Hypothalamus (tissue), 51 donors: ENCODE measurements around the gene GPC6.

Experiments
- DNase-seq, 51 donors: peaks; one replicate each; lab custom pipeline; 2025; lab: John Stamatoyannopoulos, UW

Gene GPC6

DNA sequence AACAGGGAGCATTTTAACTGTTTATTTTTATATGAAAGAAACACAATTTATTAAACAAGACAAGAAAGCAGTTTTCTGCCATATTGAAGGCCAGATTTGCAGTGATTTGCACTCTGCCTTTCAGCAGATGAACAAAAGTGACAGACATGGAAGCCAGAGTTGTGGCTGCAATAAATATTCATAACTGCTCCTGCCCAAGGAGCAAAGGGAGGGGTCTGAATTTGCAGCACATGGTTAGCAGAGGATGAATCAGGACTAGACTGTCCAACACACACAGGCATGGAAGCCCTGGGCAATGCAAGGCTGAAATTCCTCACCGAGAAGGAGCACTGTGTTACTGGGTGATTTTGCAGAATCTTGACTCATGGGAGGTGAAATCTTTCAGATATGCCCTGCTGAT is 834.7 kb downstream of the GPC6 start:
- DNase-seq: no peak

DNA sequence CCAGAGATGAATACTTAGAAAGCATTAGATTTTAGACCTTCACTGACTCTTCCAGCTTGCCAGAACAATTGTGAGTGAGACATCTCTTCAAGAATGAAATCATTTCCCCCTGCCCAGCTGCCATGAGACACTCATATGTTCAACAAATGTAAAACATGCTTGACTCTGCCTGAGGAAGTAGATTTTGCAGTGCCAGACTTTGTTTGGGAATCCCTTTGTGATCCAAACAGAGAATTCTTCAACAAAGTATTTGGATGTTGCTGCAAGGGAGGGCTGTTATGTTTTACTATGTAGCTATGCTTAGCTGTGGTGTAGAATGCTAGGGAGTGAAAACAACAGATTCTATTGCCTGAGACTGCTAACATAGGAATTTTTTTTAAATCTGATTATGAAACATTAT is 836.5 kb downstream of the GPC6 start:
- no peak for DNase-seq

DNA sequence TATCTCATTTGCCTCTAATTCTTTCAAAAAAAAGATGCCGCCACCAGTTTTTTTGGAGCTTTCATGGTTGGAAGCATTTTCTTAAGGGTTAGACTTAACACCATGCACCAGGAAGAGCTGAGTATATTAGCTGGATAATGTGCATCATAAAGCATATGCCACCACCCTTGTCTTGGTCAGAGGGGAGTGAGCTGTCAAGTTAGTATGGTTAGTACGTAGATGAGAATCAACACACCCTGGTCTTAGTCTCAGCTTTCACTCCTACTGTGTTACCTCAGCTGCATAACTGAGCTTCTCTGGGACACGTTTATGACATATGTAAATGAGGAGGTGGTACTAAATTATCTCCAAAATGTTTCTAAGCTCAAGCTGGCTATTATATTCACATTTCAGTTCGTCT is 837.2 kb downstream of the GPC6 start:
- DNase-seq: no peak

DNA sequence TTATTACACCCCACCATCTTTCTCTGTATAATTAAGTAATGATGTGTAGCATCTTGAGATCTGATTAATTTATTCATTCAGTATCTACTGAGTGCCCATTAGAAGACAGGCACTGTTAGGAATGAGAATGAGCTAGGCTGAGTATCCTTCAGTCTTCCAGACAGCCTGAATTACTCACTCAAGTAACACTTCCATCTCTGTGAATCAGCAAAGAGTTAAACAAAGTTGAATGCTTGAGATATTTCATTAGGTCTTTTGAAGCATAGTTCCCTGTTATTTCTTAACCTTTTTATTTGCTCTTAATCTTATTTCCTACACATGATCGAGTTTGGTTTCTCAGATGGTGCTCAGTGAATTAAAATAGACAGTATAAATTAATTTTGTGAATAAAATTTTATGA is 839.1 kb downstream of the GPC6 start:
- no peak for DNase-seq

DNA sequence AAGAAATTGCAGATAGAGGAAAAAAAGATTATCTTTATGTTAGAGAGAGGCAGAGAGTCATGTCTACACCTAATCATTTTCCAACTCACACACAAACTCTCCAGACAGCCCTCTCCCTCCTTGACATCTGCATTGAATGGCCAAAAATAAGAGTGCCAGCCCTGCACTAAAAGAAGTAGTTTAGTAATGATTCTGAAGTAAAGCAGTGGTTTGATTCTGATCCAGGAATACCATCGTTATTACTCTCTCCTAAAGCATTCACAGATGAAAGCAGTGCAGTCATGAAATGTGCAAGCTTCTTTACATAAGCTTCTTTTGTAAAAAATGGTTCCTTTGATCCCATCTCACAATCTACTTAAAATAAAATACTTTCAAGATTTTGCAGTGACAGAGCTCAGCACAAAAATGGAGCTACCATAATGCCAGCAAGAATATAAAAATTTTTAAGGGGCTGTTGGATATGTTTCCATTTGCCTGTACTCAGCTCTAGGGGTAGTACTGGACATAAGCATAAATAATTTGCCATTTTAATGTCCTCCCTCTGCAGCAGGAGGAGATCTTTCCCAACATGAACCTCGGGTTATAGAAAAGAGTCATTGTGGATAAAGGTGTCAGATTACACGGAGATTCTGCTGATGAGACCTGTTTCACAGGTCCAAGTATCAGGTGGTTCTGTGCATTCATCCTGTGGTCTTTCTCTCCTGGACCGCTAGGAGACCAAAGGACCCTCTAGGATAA is 846.6 kb downstream of the GPC6 start:
- no peak for DNase-seq

DNA sequence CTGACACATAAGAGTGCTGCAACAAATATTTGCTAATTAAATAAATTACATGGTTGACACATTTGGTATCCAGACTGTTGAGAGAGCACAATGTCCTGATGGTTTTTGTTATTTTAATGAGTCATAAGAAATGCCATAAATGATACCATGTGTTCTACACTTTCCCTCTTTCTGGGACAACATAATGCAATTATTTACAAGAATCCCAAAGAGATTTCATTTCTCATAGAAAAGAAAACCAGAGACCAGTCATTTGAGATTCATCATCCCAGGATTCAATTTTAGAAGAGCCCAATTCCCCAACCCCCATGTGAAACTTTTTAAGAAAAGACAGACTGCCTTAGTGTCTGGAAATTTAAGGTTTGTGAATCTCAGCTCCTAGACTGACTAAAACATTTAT is 853.3 kb downstream of the GPC6 start:
- no peak for DNase-seq

DNA sequence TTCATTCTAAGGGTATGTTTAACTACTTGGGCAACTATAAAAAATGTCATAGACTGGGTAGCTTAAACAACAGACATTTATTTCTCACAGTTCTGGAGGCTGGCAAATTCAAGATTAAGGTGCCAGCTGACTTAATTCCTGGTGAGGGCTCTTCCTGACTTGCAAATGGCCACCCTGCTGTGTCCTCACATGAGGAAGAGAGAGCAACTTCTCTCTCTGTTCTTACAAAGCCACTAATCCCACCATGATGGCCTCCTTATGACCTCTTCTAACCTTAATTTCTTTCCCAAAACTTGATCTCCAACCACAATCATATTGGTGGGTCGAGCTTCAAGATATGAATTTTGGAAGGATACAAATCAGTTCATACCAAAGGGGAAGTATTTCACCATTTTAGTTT is 853.9 kb downstream of the GPC6 start:
- DNase-seq: no peak

DNA sequence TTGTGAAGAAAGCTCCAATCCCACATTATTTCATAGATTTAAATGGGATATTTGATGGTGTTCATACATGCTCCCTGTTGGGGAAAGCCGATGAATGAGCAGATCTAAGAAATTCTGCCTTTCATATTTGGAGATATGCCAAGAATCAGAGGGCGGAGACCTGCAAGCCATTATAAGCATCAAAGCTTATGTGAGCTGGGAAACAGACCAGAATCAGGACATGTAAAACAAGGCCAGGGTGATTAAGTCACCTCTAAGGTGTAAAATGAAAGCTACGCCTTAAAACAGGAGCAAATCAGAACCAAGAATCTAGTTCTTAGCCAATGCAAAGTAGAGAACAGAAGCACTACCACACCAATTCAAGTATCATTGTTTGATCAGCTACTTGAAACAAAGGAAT is 860.5 kb downstream of the GPC6 start:
- no peak for DNase-seq

DNA sequence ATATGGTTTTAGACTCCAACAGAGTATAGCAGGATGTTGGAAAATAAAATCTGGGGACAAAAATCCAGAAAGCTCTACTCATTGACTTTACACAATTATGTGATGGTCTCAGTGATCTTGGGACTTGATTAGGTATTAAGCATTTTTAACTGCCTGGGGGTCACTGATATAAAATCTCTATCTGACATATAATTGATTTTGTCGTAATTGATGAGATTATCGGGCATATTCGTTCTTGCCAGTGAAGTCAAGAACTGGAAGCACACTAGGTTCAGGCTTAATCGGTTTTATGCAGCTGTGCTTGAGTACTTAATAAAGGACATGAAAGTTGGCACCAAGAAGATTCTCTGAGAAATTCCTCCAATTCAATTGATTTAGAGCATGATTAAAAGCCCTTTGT is 862.1 kb downstream of the GPC6 start:
- DNase-seq: no peak

DNA sequence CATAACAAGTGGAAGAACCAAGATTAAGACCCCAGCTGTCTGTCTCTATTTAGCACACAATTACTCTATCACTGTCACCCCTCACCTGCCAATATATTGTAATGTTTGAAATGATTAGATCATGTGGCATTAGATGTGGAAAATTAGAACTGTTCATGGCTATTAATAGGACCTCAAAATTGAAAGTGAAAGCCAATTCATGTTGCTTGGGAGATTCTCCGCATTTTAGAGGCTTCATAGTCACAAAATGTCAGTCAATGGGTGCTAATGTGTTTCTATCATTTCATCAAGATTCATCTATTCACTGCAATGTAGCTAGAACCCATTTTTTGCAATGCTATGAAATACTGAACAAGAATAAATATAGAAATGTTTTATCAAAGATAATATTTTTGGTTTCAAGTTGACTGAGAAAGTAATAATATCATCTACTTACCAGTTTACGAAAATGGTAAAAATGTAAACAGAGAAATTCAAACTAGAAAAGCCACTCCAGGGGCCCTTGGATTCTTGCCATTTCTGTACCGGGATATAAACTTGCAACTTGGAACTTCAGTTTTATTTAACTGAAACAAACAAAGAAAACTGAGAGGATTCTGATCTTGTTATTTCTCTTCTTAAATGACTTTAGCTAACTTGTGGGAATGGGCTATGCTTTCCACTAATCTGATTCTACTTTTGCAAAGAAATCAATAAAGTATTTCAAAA is 864.3 kb downstream of the GPC6 start:
- no peak for DNase-seq

DNA sequence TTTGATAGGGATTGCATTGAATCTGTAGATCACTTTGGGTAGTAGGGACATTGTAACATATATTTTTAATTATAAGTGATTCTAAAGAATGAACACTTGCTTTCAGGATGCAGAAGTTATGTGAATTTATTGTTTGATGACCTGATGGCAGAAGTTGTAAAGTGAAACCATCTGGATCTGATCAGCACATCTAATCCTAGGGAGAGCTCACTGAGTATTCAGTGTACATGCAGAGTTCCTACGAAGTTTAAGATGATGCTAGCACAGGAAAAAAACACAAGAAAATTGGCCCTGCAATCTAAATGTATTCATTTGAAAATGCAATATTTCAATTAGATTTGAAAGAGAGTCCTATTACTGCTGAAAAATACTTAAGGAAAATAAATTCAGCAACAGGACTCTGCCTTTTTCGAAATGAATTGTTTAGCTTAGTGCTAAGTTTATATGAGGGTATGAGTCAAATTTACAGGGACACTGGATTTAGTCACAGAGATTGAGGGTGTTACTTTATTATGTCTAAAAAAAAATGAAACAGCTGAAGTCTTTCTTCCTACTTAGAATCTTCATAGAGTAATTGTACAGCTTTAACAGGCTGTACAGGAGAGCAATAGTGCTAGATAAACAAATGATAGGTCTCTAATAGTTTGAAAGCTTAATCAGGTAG is 867.2 kb downstream of the GPC6 start:
- no peak for DNase-seq

DNA sequence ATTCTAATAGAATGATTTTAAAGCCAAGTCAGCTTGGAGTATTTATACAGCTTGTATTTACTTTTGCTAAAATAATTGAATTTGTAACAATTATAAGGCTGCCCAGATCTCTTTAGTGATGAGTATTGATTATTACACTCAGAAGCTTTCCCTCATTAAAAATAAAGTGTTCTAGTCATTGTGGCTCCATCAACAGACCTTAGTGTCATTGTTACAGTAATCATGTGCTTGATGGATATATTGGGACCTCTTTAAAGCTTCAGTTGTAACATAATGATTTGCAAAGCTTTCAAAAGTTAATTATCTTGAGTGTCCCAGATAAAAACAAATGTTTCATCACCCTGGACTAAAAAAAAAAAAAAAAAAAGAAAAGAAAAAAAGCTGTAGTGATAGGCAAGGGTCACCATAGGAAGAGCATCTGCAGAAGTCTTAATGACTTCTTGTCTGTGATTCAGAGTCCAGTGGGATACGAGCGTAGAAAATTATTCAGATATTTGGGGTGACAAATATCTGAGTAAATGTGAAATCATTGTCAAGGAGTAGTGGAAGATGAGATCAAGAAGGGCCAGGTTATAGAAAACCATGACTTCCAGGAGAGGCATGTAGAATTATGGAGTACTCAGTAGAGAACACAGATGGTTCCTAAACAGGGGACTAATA is 883.2 kb downstream of the GPC6 start:
- DNase-seq: no peak

DNA sequence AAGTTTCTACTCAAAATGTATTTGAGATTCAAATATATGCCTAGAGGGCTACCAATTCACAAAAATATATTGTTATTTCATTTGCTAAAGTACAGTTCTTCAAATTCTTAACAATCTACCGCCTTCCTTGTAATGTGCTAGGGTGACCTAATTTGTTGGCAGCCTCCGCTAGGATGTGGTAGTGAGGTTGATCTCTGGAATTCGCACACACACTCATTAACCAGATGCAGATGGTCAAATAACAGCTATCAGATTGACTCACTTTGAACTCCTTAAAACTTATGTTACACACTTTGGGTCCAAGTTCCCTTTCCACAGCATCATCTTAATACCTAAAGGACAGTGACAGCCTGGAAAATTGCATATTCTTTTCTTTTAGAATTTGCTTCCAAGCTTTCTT is 885.6 kb downstream of the GPC6 start:
- DNase-seq: no peak

DNA sequence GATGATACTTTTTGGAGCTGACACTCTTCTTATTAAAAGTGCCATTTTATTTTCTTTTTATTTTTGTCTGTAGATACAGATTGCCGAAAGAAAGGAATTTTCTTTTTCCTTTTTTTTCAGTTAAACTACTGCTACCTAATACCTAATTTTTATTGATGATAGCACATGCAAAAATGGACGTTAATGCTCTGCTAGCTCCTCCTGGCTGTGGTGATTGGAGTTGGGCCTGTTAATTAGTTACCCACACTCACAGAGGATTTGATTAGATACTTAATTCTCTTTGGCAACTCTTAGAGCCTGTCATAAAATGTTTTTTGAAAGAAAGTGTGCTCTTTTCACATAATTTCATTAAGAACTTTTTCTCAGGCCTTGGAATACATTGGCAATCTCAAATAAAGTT is 886.1 kb downstream of the GPC6 start:
- no peak for DNase-seq

DNA sequence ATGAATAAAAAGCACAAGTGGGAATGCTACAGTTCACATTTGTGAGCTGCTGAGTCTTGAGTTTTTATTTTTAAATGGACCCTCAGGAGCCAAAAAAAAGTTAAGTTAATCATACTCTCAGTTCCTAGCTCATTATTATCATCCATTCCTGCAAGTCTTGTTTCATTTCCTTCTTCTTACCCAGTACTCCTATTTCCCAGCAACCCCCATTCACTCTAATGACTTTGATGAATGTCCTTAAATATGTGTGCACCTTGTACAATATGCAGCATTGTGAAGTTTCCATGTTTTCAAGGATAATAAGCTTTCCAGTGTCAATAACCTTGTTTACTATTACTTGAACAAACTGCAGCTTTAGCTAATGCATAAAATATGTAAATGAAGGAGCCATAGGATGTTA is 886.6 kb downstream of the GPC6 start:
- no peak for DNase-seq

DNA sequence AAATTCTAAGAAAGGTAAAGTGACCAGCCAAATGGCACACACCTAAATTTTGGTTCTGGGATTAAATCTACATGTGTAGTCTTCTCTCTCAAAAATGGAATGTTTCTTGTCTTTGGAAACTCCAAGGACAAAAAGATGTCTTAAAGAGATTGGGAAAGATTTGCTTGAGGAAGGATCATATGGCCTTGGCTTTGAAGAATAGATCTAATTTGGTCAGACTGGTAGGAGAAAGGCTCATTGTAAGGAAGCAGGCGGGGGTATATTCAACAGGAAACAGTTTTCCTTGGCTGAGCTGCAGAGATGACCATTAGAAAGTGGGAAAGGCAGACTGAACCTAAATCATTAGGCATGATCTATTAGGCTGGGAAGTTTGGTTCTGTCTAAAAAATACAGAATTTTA is 887.6 kb downstream of the GPC6 start:
- DNase-seq: no peak

DNA sequence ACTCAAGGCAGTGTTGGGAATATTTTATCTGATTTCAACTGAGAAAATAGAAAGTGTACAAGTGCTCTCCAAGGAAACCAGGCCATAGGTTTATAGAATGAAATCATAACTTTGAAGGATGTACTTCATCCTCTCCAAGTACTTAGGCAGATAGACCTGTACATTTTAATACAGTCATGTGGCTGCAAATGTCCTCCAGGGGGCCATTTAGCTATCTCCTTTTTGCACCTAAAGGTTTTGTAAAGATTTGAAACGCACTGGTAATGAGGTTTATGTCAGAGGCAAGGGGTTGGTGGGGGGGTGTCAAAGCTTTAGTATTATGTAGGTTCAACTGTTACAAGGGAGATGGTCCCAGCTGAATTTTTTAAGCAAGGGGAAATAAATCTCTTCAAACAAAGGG is 888.4 kb downstream of the GPC6 start:
- no peak for DNase-seq

DNA sequence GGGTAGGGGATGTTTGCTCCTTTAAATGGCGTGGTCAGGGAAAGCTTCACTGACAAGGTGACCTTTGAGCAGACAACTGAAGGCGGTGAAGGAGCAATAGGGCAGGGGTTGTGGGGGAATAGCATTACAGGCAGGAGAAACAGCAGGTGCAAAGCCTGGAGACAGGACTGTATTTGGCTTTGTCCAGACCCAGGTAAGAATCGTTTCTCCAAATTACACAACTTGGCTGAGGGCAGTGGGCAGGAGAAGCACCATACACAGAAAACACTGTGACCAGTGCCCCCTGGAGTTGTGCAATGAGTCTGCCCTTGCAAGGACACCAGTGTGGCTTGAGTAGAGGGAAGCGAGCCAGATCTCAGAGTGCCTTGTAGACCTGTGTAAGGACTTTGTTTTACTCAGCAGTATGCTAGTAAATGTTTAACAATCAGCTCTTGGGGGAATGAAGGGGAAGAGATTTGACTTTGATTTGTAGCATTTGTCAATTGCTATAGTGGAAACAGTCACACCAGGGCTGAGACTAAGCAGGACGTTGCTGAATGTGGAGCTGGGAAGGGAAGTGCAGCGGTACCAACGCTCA is 892.8 kb downstream of the GPC6 start:
- no peak for DNase-seq

DNA sequence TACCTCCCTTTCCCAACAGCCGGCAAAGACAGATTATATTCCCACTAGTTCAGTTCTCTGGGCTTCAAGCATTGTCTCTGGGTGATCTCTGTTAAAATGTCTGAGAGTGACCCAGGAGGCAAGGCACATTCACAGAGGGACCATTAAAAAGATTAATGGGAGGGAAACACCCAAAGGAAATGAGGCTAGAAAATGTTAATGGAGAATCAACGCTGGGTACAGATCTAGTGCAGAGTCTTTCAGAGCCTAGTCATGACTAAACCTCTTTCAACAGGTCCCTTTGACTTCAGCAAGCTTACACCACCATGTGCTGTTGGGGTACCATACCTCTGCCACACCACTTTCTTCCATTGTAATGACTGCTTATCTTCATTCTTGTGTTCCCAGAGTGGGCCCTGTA is 894.3 kb downstream of the GPC6 start:
- no peak for DNase-seq

DNA sequence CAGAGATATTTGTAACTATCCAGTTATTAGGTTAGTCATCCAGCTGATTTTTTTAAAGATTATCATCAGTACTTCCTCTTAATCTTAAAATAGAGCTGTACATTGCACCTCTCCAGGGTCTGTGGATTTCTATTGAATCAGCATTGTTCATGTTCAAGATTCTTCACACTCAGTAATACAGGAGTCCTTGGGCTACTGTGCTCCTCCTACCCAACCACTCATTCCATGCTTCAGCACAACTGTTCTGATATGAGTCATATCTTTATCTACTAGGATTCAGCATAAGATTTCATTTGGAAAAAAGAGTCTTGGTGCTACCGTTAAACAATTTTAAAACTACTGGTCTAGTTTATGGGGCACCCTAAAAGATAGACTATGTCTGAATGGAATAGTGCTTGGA is 895.1 kb downstream of the GPC6 start:
- no peak for DNase-seq

DNA sequence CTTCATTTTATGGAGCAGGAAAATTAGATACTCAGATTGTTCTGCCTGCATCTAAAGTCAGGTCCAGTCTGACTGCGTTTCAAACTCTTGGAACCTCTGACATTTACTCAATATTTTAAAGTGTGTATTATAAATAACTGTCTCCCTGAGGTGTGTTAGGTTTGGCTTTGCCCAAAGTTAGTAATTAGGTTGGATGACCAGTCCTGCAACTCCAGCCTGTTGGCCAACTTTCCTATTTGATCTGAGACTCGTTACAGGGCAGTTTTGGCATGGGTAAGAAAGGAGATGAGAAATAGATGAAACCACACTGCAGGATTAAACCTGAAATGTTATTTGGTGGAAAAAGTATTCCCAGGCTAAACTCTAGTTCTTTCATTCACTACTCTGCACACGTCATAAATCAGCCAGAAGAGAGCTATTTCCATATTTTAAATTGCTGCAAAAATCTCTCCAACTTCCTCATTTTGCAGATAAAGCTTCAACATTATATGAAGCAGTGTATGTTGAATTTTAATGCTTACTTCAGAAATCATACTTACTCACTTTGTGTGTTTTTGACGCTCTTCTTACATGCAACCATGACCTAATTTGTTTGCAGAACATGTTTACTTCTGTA is 895.8 kb downstream of the GPC6 start:
- DNase-seq: no peak
